GM19240 (cell line): Measurements from ENCODE around the gene FRRS1.

Experiments used
- DNase-seq: peaks from one replicate; pipeline ENCODE4 v3.0.0; 2011; ENCODE audit warnings: low spot score; ENCODE audit not compliant: insufficient read length

Gene FRRS1

DNA sequence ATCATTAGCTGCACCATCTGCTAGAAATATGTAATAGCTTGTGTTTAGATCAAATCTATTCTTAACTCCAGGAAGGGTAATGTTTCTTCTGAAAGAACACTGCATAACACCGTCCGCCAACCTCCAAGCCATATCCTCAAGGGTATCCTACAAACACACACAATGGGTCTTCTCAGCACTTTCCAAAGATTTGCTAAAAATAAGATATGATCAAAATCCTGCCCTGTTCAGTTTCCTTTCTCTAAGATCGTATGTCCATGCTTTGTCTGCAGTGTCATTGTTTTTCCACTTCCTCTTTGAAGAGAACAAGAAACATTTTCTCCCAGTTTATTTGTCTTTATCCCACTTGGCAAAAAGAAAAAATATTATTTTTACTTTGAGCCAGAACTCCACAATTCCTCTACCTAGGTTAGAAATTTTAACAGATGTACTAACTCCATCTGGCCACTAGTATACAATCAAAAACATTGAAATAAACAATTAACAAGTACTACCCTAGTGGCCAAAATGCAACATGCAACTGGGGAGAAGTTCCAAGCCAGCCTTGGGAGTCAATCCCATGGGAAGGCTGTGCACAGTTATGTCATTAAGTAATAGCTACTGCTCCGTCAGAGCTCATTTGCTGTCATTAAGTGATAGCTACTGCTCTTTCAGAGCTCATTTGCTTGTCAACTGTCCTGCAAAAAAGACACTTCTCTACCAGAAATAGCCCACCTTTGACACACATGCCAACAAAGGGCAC, 37.8 kb downstream of the FRRS1 start:
- DNase-seq, result no peak

DNA sequence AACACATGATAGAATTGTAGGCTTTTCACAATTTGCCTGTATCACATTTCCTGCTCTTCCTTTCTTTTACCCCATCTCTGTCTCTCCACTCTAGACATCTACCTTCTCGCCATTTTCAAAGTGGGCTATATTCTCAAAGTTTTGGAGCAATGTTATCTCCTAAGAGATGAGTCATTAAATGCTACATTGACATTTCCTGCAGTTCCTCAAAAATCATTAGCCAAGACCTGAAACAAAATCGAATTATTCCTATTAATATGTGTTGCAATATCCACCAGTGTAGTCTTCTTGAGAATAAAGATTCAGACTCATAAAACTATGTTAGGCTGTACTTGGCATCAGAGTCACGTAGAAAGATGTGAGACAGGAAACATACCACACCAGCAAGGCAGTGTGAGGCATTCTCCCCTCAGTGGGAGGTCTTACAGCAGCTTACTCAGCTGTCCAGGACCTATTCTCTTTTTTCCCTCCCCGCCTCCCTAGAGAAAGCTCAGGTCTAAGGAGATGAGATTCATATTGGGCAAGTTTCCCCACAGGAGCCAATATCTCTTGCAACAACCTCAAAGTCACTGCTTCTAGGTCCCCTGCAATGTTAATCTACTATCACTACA, 38.8 kb downstream of the FRRS1 start:
- DNase-seq, result no peak

DNA sequence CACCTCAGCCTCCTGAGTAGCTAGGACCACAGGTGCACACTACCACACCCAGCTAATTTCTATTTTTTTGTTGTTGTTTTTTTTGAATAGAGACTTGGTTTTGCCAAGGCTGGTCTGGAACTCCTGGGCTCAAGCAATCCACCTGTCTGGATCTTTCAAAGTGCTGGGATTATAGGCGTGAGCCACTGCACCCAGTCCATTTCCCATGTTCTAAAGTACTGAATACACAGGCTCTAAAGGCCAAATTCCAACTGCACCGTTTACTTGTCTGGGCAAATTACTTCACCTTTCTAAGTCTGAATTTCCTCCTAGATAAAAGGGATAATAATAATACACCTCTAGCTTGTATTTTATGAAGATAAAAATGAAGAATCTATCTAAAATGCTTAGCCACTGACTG, 39.6 kb downstream of the FRRS1 start:
- no peak for DNase-seq

DNA sequence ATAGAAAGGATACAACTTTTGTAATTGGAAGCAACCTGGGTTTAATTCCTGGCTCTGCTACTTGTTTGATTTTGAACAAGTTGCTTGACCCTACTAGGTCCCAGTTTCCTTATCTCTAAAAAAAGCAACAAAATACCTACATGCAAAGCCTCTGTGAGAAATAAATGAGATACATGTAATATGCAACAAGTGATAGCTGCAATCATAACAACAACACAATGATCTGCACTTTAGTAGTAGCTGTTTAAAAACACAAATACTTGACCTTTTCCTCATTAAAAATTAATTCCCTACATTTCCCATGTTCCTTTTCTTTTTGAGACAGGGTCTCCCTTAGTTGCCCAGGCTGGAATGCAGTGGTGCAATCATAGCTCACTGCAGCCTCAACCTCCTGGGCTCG, 40.0 kb downstream of the FRRS1 start:
- no peak for DNase-seq

GRCh38 chr1:99725996-99726395, 40.4 kb downstream of the FRRS1 start:
- DNase-seq, result no peak

DNA sequence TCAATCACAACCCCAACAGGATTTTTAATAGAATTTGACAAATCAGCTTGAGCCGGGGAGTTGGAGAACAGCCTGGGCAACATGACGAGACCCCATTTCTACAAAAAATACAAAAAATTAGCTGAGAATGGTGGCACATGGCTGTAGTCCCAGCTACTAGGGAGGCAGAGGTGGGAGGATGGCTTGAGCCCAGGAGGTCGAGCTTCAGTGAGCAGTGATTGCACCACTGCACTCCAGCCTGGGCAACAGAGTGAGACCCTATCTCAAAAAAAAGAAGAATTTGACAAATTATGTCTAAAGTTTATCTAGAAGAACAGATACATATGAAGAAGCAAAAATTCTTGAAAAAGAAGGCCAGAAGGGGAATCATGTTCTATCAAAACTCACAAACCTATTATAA, 43.2 kb downstream of the FRRS1 start:
- no peak for DNase-seq

GRCh38 chr1:99717005-99717404, 49.4 kb downstream of the FRRS1 start:
- DNase-seq, result no peak

- DNase-seq, result no peak
Observed at GRCh38 chr1:99713006-99713405, 53.4 kb downstream of the FRRS1 start.

GRCh38 chr1:99710994-99711393, 55.4 kb downstream of the FRRS1 start:
- DNase-seq, result no peak

- no peak for DNase-seq
Observed at GRCh38 chr1:99707535-99708142, 58.8 kb downstream of the FRRS1 start.

DNA sequence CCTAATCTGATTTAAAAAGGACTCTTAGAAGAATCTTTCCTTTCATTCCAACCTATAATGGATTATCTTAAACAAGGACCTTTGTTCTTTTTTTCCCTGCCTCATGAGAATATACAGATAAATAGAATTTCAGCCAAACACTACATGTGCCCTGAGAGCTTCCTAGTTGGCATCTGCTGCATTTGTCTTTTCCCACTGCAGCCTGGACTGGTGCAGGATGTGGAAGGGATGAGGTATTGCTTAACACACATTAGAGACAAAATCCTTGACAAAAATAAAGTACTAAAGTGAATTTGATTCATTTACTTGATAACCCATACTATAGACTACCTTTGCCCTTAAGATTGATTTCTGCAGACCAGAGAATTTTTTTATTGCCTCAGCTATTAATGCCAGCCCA, 61.0 kb downstream of the FRRS1 start:
- no peak for DNase-seq

DNA sequence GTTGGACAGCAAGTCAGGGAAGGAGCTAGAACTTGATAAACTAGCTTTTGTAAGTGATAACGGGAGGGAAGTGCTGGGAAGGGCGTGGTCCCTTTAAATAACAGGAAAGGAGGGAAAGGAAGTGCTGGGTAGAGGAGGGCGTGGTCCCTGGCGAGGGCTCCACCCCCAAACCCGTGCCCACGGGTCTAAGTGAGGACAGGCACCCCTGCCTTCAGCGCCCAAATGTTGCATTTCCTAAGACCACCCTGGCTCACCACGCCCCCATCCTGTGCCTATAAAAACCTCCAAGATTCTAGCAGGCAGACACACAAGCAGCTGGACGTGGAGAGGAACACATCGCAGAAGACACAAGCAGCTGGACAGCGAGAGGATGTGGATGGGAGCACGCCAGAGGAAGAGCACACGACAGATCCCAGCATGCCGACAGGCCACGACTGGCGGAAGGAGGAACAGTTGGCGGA, 62.0 kb downstream of the FRRS1 start:
- no peak for DNase-seq

- DNase-seq, result no peak
Observed at GRCh38 chr1:99702221-99702620, 64.2 kb downstream of the FRRS1 start.

- no peak for DNase-seq
Observed at GRCh38 chr1:99700020-99700419, 66.4 kb downstream of the FRRS1 start.

DNA sequence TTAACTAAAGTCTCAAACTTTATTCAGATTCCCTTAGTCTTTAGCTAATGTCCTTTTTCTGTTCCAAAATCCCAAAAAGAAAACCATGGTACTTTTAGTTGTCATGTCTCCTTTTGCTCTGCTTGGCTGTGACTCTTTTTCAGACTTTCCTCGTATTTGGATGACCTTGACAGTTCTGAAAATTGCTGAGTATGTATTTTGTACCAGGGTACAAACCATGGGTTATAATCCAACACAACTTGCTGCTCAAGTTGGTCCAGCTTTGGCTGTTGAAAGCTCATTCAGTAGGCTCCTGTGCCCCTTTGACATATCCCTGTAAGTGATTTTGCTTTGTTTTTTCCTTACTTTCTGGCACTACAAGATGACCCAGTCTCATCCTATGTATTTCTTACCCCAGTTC, 68.9 kb downstream of the FRRS1 start:
- no peak for DNase-seq

DNA sequence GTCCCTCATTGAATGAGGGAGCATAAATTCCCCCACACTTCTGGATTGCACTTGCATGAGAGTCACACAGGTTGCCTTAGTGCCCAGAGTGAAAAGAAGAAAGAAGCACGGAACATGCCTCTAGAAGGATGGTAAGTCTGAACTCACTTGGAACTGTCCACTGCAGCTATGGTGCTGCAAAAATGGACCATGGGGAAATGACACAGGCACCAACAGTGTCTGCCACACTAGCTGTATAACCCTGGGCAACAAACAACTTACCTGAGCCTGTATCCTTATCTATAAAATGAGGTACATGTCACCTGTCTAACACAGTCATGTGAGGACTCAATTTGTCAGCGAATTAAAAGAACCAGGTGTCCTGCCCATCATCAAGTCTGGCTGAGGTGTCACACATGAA, 69.8 kb downstream of the FRRS1 start:
- no peak for DNase-seq

DNA sequence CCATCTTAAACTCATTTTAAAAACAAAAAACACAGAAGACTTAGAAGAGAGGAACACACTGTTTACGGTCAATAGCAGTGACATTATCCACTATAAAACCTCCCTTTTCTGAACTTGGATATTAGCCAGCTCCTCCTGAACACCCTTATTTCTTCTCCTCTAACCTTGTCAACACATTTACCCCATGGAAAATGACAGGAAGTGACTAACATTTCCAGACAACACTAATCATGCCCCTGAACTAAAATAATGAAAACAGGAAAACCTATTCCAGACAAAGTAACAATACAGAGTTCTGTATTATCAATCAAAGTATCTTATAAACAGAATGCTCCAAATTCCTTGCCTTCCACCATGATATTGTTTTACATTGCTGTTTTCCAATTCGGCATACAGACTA, 75.3 kb downstream of the FRRS1 start:
- DNase-seq, result no peak

DNA sequence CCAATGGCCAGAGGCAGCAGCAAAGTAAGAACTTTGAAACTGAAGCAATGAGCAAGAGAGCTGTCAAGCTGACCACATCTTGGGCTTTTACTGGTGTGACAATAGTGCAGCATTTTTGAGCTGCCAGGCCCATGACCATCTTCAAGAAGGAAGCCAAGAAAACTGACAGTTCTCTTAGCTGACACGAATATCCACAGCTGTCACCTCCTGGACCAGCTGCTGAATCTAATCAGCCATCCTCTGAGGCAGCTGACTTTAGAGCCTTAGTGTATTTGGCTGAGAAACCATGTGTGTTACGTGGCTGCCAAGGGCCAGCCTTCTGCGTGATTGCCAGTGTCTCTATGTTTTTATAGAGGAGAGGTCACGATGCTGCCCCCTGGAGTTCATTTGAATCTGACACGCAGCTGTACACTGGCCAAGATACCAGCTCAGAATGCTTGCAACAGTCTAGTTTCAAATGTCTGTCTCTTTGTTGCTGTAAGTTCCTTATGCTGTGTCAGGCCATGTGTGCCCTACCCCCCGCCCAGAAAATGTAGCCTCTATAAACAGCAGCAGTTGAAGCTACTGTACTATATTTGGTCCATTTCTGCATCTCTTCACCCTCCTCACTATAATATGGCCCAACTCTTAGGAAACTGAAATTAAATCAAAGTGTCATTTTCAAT, 80.8 kb downstream of the FRRS1 start:
- DNase-seq, result peak; percentile 10

DNA sequence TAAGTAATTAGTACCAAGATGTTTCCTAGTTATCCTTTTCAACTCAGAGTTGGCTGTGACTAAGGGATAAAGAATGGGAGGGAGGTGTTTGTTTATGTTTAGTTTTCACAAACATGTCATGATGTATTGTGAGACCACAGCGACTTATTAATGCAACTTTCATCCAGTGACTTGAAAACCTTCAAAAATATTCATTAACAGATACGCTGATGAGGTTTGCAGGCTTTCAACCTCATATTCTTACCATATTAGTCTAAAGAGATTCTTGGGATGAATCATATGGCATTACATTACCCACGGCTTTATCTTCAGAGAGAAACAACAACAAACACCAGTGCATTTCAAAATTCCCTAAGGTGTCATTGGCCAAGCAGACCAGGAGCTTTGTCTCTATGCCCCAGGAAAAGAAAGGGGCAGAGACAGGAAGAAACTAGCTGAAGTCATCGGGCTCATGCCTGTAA, 84.1 kb downstream of the FRRS1 start:
- no peak for DNase-seq

DNA sequence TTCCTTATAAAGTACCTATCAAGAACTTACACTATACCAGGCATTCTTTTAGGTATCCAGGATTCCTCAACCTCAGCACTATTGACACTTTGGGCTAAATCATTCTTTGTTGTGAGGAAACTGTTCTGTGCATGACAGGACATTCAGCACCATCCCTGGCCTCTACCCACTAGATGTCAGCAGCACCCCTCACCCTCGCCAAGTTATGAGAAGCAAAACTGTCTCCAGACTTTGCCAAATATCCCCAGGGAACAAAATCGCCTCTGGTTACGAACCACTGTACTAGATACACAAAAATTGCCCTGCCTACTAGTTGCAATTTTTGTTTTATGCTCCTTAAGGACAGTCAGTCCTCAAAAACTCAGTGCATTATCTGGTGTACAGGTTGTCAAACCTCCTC, 84.9 kb downstream of the FRRS1 start:
- no peak for DNase-seq

GRCh38 chr1:99680270-99680669, 86.2 kb downstream of the FRRS1 start:
- DNase-seq, result no peak

DNA sequence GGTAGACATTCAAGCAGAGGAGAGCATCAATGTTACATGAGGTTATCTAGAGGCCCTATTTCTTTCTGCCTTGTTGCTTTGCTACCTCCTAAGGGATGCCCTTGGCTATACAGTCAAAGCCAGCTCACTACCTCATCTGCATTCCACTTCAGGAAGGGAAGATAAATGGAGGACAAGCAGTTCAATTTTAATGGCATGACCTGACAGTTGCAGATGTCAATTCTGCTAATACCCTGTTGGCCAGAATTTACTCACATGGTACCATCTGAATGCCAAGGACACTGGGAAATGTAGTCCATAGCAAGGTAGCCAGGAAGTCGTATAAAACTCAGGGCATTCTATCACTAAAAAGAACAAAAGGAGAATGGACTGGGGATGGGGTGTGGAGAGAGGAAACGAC, 89.0 kb downstream of the FRRS1 start:
- DNase-seq, result no peak
